ENCODE measurements around the gene CHMP2A. TPM values are rescaled to one million over a fixed set of nuclear protein-coding genes. Genes with fewer than 3 reads are reported as not detected.

Gene CHMP2A
- total and polyA plus RNA-seq, 4 donors: 58.0 to 107 (median 83.3) TPM

GRCh38 chr19:58551123-58551497, 3.8 kb downstream of the CHMP2A start:
- no peak for DNase-seq (ENCODE audit: low spot score)
- WGBS: 69% methylated on average over 1 of the region's 1 CpG
- TF ChIP-seq ZBTB33 (IDR thresholded peaks at IDR 0.05) (no peak), RXRA (IDR thresholded peaks at IDR 0.05) (no peak), FOXA1 (IDR thresholded peaks at IDR 0.05) (no peak), RAD21 (IDR thresholded peaks at IDR 0.05) (no peak), HNF4G (IDR thresholded peaks at IDR 0.05) (no peak), GABPA (IDR thresholded peaks at IDR 0.05 in 1 of 2, conservative IDR thresholded peaks at IDR 0.05 in 1 of 2) (no peak)
- no peaks in the 10 kb centered on the region for H3K9me3 ChIP-seq (ENCODE audit: control insufficient read depth in 4 of 4, low read length in 3 of 4)
- no peak overlapping the region for H3K27ac ChIP-seq (ENCODE audit: low read depth in 1 of 2, low read length in 2 of 2)
- H3K36me3 ChIP-seq (ENCODE audit: control insufficient read depth in 4 of 4, insufficient read depth in 3 of 4, low read depth in 1 of 4, low read length in 3 of 4): peaks cover 29 to 59% (median 52%) of the 10 kb centered on the region in 4 donors
- H3K9ac ChIP-seq (ENCODE audit: low read depth in 1 of 2, low read length in 2 of 2): no peak overlapping the region
- no peak overlapping the region for H3K4me3 ChIP-seq (ENCODE audit: low read depth in 1 of 3, low read length in 3 of 3)
- no peaks in the 10 kb centered on the region for H3K27me3 ChIP-seq (ENCODE audit: control insufficient read depth in 4 of 4, insufficient read depth in 4 of 4, low read length in 3 of 4)
- H3K4me1 ChIP-seq (ENCODE audit: control insufficient read depth in 4 of 4, insufficient read depth in 4 of 4, low read length in 3 of 4): peaks cover 14 to 32% (median 25%) of the 10 kb centered on the region in 4 donors

- no peak for DNase-seq (ENCODE audit: low spot score)
- WGBS: 95% methylated on average over 13 of the region's 13 CpGs
- peaks cover 18 to 35% (median 26%) of the 10 kb centered on the region in 4 donors for H3K4me1 ChIP-seq (ENCODE audit: control insufficient read depth in 4 of 4, insufficient read depth in 4 of 4, low read length in 3 of 4)
- peaks cover 27 to 57% (median 51%) of the 10 kb centered on the region in 4 donors for H3K36me3 ChIP-seq (ENCODE audit: control insufficient read depth in 4 of 4, insufficient read depth in 3 of 4, low read depth in 1 of 4, low read length in 3 of 4)
- no peak overlapping the region for H3K9ac ChIP-seq (ENCODE audit: low read depth in 1 of 2, low read length in 2 of 2)
- H3K9me3 ChIP-seq (ENCODE audit: control insufficient read depth in 4 of 4, low read length in 3 of 4): no peaks in the 10 kb centered on the region
- no peak overlapping the region for H3K27ac ChIP-seq (ENCODE audit: low read depth in 1 of 2, low read length in 2 of 2)
- TF ChIP-seq SP1 (IDR thresholded peaks at IDR 0.05) (no peak), FOXA1 (IDR thresholded peaks at IDR 0.05) (no peak), ATF3 (IDR thresholded peaks at IDR 0.05) (no peak), JUND (IDR thresholded peaks at IDR 0.05) (no peak), REST (IDR thresholded peaks at IDR 0.05) (no peak), GABPA (IDR thresholded peaks at IDR 0.05 in 1 of 2, conservative IDR thresholded peaks at IDR 0.05 in 1 of 2) (no peak)
- no peaks in the 10 kb centered on the region for H3K27me3 ChIP-seq (ENCODE audit: control insufficient read depth in 4 of 4, insufficient read depth in 4 of 4, low read length in 3 of 4)
- H3K4me3 ChIP-seq (ENCODE audit: low read depth in 1 of 3, low read length in 3 of 3): no peak overlapping the region
These were observed 4.4 kb downstream of the CHMP2A start for GRCh38 chr19:58550362-58551122.
